ENCODE data around the gene PAWR. TPM values are rescaled to one million over a fixed set of nuclear protein-coding genes. Genes with fewer than 3 reads are reported as not detected.
A peak's percentile ranks its signal among the peaks of the same experiment; 100 is the strongest.

PAWR gene
- total and polyA plus RNA-seq, 2 experiments from 2014 or later: 149 to 180 TPM

DNA sequence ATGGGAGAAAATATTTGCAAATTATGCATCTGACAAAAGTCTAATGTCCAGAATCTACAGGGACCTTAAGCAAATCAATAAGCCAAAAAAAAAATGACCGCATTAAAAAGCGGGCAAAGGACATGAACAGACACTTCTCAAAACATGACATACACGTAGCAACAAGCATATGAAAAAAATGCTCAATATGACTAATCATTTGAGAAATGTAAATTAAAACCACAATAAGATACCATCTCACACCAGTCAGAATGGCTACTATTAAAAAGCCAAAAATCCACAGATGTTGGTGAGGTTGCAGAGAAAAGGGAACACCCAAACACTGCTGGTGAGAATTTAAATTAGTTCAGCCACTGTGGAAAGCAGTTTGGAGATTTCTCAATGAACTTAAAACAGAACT is 16.1 kb downstream of the PAWR start:
- Histone ChIP-seq H4K20me1 (replicated peaks; ENCODE audit: insufficient read depth) (peaks cover 85% of the 10 kb centered on the region), H3K9me2 (ENCODE audit: insufficient read depth) (no peaks in the 10 kb centered on the region), H3F3A (replicated peaks; ENCODE audit: low read depth) (no peaks in the 10 kb centered on the region), H3K79me2 (replicated peaks; ENCODE audit: insufficient read depth) (peaks cover 100% of the 10 kb centered on the region), H2AFZ (no peak overlapping the region), H3K4me1 (ENCODE audit: insufficient read depth) (peaks cover 67% of the 10 kb centered on the region), H3K4me3 (0 out of 2 replicates have a peak overlapping the region, but pooled peaks have one; percentile 8), H3K27me3 (ENCODE audit: insufficient read depth) (no peaks in the 10 kb centered on the region), H3K36me3 (ENCODE audit: insufficient read depth) (no peaks in the 10 kb centered on the region), H3K4me2 (peak overlapping the region; percentile 24), H3K27ac (ENCODE audit: low read depth) (no peak overlapping the region; the same call in 1 of the 2 replicates)
- no peaks in the 10 kb centered on the region for H3K9me3 Mint-ChIP-seq
- ATAC-seq: no peak
- H3K4me3 Mint-ChIP-seq: peak overlapping the region; percentile 33; the same call in 1 of the 3 replicates
- DNase-seq (ENCODE audit: low spot score): no peak
- H3K27me3 Mint-ChIP-seq (ENCODE audit: insufficient read depth, low read depth, poor library complexity): peaks cover 2% of the 10 kb centered on the region
- peaks cover 25% of the 10 kb centered on the region for H3K36me3 Mint-ChIP-seq (ENCODE audit: low read depth)
- peak overlapping the region; percentile 48 for H3K27ac Mint-ChIP-seq
- peaks cover 57% of the 10 kb centered on the region for H3K4me1 Mint-ChIP-seq
- TF ChIP-seq JUNB (IDR thresholded peaks at IDR 0.05; ENCODE audit: unreplicated experiment) (no peak), NANOG (IDR thresholded peaks at IDR 0.05; ENCODE audit: borderline replicate concordance) (no peak), EZH2phosphoT487 (IDR thresholded peaks at IDR 0.05; ENCODE audit: unreplicated experiment) (no peak), STAT1 (IDR thresholded peaks at IDR 0.05; ENCODE audit: unreplicated experiment) (no peak), EZH2 (IDR thresholded peaks at IDR 0.05; ENCODE audit: low read depth, unreplicated experiment) (no peak), ZNF114 (CRISPR knock-in tag; IDR thresholded peaks at IDR 0.05) (no peak), CREB1 (CRISPR knock-in tag; IDR thresholded peaks at IDR 0.05; ENCODE audit: low read depth) (no peak), REST (IDR thresholded peaks at IDR 0.05; ENCODE audit: unreplicated experiment) (no peak), POLR2AphosphoS5 (IDR thresholded peaks at IDR 0.05; ENCODE audit: low read depth) (no peak), ZNF331 (CRISPR knock-in tag; IDR thresholded peaks at IDR 0.05; ENCODE audit: low read depth) (no peak)
- TF ChIP-seq, protein P1, sequence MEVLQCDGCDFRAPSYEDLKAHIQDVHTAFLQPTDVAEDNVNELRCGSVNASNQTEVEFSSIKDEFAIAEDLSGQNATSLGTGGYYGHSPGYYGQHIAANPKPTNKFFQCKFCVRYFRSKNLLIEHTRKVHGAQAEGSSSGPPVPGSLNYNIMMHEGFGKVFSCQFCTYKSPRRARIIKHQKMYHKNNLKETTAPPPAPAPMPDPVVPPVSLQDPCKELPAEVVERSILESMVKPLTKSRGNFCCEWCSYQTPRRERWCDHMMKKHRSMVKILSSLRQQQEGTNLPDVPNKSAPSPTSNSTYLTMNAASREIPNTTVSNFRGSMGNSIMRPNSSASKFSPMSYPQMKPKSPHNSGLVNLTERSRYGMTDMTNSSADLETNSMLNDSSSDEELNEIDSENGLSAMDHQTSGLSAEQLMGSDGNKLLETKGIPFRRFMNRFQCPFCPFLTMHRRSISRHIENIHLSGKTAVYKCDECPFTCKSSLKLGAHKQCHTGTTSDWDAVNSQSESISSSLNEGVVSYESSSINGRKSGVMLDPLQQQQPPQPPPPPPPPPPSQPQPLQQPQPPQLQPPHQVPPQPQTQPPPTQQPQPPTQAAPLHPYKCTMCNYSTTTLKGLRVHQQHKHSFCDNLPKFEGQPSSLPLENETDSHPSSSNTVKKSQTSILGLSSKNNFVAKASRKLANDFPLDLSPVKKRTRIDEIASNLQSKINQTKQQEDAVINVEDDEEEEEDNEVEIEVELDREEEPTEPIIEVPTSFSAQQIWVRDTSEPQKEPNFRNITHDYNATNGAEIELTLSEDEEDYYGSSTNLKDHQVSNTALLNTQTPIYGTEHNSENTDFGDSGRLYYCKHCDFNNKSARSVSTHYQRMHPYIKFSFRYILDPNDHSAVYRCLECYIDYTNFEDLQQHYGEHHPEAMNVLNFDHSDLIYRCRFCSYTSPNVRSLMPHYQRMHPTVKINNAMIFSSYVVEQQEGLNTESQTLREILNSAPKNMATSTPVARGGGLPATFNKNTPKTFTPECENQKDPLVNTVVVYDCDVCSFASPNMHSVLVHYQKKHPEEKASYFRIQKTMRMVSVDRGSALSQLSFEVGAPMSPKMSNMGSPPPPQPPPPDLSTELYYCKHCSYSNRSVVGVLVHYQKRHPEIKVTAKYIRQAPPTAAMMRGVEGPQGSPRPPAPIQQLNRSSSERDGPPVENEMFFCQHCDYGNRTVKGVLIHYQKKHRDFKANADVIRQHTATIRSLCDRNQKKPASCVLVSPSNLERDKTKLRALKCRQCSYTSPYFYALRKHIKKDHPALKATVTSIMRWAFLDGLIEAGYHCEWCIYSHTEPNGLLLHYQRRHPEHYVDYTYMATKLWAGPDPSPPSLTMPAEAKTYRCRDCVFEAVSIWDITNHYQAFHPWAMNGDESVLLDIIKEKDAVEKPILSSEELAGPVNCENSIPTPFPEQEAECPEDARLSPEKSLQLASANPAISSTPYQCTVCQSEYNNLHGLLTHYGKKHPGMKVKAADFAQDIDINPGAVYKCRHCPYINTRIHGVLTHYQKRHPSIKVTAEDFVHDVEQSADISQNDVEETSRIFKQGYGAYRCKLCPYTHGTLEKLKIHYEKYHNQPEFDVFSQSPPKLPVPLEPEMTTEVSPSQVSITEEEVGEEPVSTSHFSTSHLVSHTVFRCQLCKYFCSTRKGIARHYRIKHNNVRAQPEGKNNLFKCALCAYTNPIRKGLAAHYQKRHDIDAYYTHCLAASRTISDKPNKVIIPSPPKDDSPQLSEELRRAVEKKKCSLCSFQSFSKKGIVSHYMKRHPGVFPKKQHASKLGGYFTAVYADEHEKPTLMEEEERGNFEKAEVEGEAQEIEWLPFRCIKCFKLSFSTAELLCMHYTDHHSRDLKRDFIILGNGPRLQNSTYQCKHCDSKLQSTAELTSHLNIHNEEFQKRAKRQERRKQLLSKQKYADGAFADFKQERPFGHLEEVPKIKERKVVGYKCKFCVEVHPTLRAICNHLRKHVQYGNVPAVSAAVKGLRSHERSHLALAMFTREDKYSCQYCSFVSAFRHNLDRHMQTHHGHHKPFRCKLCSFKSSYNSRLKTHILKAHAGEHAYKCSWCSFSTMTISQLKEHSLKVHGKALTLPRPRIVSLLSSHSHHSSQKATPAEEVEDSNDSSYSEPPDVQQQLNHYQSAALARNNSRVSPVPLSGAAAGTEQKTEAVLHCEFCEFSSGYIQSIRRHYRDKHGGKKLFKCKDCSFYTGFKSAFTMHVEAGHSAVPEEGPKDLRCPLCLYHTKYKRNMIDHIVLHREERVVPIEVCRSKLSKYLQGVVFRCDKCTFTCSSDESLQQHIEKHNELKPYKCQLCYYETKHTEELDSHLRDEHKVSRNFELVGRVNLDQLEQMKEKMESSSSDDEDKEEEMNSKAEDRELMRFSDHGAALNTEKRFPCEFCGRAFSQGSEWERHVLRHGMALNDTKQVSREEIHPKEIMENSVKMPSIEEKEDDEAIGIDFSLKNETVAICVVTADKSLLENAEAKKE (CRISPR knock-in tag; IDR thresholded peaks at IDR 0.05): no peak
- TF ChIP-seq, protein P2, sequence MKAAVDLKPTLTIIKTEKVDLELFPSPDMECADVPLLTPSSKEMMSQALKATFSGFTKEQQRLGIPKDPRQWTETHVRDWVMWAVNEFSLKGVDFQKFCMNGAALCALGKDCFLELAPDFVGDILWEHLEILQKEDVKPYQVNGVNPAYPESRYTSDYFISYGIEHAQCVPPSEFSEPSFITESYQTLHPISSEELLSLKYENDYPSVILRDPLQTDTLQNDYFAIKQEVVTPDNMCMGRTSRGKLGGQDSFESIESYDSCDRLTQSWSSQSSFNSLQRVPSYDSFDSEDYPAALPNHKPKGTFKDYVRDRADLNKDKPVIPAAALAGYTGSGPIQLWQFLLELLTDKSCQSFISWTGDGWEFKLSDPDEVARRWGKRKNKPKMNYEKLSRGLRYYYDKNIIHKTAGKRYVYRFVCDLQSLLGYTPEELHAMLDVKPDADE (IDR thresholded peaks at IDR 0.05): no peak
- TF ChIP-seq, protein P3, sequence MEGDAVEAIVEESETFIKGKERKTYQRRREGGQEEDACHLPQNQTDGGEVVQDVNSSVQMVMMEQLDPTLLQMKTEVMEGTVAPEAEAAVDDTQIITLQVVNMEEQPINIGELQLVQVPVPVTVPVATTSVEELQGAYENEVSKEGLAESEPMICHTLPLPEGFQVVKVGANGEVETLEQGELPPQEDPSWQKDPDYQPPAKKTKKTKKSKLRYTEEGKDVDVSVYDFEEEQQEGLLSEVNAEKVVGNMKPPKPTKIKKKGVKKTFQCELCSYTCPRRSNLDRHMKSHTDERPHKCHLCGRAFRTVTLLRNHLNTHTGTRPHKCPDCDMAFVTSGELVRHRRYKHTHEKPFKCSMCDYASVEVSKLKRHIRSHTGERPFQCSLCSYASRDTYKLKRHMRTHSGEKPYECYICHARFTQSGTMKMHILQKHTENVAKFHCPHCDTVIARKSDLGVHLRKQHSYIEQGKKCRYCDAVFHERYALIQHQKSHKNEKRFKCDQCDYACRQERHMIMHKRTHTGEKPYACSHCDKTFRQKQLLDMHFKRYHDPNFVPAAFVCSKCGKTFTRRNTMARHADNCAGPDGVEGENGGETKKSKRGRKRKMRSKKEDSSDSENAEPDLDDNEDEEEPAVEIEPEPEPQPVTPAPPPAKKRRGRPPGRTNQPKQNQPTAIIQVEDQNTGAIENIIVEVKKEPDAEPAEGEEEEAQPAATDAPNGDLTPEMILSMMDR (conservative IDR thresholded peaks at IDR 0.05; ENCODE audit: low read depth in 2 of 2): no peak
